Stimulated activated CD8-positive, alpha-beta memory T cell treated with anti-CD3 and anti-CD28 coated beads, Interleukin-15, amount 100 ng/mL, for 48 hours (primary cell): ENCODE data around the gene ERC1.

Source experiments
- DNase-seq, 2 donors: peaks; one replicate each; pipeline ENCODE4 v3.0.0-alpha.2; 2020; ENCODE audit warnings: low read depth in 2 of 2

Gene ERC1

GRCh38 chr12:1532375-1533165 is 541.5 kb downstream of the ERC1 start:
- DNase-seq = no peak

- no peak for DNase-seq
Measured at GRCh38 chr12:1533205-1533601, 542.2 kb downstream of the ERC1 start.

GRCh38 chr12:1533602-1534304 is 542.7 kb downstream of the ERC1 start:
- DNase-seq = peak; percentile 48 to 50

- DNase-seq = no peak
Measured at GRCh38 chr12:1534748-1535147, 543.7 kb downstream of the ERC1 start.

- DNase-seq = no peak
Measured at GRCh38 chr12:1536817-1537216, 545.8 kb downstream of the ERC1 start.

GRCh38 chr12:1539135-1539534 is 548.1 kb downstream of the ERC1 start:
- DNase-seq = no peak

- no peak for DNase-seq
Measured at GRCh38 chr12:1540690-1541089, 549.7 kb downstream of the ERC1 start.

- DNase-seq = no peak
Measured at GRCh38 chr12:1542599-1542998, 551.6 kb downstream of the ERC1 start.

- no peak for DNase-seq
Measured at GRCh38 chr12:1544996-1545700, 554.1 kb downstream of the ERC1 start.
